Stimulated activated CD4-positive, alpha-beta T cell treated with anti-CD3 and anti-CD28 coated beads, Interleukin-15, amount 100 ng/mL, for 1 hour (primary cell): ENCODE results near the gene LGALS9B.
"Not testable (repeated sequence)": the region's sequence is repeated elsewhere in the genome, so short reads cannot be mapped to it uniquely, and the experiment has no call there.

ENCODE experiments used
- DNase-seq, 2 donors: peaks; one replicate each; pipeline ENCODE4 v3.0.0-alpha.2; 2020; ENCODE audit warnings: low read depth in 1 of 2, low spot score in 1 of 2

The LGALS9B gene

DNA sequence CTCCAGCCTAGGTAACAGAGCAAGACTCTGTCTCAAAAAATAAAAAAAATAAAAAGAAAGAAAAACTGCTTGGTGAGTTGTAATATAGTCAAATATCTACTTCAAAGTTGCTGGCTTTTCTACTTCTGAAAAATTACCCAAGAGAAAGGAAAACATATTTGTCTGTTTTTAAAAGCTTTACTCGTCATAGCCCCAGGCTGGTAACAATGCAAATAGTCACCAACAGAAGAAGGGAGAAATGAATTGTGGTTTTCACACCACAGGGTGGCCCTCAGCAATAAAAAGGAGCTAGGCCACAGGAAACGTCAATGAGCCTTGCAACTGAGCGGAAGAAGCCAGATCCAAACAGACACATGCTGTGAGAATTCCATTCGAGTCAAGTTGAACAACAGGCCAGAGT is 1.8 kb upstream of the LGALS9B start:
- not testable (repeated sequence) for DNase-seq

DNA sequence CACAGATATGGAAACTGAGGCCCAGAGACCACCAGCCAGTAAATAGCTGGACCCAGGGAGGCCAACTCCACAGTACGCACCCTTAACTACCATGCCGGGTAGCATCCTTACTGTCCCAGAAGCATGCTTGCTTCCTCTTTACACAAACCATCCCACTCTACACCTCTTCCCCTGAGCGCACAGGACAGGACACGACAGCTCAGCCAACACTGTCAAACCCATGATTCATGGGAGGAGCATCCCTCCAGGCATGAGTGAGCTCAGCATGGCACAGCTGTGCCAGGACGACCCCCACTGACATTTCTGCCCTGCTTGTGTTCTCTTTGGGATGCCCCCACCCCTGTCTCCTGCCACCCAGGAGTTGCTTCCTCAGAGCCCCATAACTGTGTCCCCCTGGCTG is 340 bp downstream of the LGALS9B start:
- not testable (repeated sequence) for DNase-seq

DNA sequence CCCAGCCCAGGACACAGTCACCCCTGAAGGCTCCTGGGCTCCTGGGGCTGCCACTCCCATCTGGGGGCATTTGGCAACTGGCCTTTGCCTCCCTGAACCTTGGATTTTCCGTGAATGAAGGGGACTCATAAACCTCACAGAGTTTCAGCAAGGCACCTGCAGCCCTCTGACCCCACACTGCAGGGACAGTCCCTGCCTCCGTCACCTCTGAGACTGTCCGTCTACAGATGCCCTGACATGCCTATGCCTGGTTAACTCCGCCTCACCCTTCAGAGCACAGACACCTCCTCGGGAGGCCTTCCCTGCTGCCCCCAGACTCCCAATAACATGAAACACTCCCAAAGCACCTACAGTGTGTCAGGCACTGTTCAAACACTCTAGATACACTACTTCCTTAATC is 786 bp downstream of the LGALS9B start:
- not testable (repeated sequence) for DNase-seq

DNA sequence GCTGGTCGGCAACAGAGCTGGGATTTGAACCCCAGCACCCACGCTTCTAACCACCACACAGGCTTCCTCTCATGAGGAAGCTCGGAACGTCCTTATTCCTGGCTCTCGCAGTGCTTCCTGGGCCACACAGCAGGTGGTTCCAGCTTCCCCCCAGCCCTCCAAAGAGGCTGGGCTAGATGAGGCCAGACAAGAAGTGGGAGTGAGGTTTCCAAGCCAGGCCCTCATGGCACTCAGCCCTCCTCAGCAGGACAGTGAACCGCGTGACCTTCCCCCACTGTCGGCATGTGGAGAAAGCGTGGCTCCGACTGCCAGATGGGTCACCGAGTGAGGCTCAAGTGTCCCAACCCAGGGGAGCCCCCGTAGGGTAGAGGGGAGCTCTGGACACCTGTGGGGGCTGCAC is 1.8 kb downstream of the LGALS9B start:
- not testable (repeated sequence) for DNase-seq

DNA sequence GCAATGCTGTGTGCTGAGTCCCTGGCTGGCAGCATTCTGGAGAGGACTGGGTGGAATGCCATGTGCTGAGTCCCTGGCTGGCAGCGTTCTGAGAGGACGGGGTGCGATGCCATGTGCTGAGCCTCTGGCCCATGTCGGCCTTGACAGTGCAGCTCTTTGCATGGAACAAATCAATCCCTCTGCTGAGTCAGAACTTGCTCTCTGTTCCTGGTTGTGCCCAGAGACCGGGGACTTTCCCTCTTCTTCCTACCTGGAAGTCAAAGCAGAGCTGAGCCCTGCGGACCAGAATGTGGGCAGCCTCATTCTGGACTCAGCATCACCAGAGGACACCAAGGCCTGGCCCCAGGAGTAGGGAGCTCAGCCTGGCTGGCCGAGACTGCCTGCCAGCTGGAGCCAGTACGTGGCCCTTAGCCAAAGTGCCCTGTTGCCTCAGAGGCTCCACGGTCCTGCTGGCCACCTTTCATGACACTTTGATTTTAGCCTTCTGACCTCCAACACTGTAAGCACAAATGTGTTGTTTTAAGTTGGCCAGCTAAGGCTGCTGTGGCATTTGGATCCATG is 2.4 kb downstream of the LGALS9B start:
- DNase-seq: not testable (repeated sequence)

DNA sequence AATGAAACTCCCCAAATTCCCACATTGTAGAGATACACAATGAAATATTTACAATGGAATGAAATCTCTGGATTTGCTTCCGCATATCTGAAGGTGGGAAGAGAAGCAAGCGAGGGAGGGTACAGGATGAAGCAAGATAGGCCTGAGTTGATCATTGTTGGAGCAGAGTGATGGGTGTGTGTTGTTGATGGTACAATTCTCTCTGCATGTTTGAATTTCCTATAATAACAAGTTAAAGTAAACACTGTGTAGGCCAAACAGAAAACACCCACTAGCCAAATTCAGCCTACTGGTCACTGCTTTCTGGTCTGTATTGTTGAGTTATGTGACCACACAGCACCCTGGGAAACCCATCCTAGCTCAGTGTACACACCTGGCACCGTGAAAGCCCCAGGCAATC is 5.2 kb downstream of the LGALS9B start:
- DNase-seq: not testable (repeated sequence)

DNA sequence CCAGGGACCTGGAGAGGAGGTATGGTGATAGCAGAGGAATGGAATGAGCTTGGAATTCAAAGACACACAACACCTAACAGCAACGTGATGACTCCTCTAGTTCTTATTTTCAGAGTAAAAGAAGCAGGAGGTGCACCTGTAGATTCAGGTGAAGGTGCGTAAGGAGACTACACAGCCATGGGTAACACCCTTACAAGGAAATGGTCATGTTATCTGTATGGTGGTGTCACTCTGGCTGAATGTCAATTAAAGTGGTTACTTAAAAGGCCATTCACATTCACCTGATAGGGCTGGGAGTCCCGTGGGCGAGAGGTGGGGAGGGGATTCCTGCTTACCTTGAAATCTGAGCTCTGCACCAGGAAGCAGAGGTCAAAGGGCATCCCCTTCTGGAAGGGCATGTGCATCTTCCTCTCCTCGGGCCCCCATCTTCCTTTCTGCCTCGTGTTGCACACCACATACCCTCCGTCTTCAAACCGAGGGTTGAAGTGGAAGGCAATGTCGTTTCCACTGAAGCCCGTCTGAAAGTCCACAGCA is 9.4 kb downstream of the LGALS9B start:
- not testable (repeated sequence) for DNase-seq

DNA sequence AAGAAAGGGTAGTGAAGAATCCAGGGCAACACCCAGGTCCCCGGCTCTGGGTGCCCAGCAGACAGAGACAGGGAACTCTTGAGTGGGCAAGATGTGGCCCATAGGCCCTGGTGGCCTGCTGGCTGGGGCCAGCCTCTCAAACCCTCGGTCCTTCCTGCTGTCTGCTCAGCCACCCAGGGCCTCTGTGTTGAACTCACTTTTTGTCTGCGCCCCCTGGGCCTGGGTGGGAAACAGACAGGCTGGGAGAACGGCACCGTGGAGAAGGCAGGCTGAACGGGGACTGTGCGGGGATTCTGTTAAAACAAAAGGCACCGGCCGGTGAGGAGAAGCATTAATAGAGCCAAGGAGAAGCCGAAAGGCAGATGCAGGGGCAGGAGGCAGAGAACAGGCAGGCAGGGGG is 12.2 kb downstream of the LGALS9B start:
- DNase-seq: not testable (repeated sequence)

DNA sequence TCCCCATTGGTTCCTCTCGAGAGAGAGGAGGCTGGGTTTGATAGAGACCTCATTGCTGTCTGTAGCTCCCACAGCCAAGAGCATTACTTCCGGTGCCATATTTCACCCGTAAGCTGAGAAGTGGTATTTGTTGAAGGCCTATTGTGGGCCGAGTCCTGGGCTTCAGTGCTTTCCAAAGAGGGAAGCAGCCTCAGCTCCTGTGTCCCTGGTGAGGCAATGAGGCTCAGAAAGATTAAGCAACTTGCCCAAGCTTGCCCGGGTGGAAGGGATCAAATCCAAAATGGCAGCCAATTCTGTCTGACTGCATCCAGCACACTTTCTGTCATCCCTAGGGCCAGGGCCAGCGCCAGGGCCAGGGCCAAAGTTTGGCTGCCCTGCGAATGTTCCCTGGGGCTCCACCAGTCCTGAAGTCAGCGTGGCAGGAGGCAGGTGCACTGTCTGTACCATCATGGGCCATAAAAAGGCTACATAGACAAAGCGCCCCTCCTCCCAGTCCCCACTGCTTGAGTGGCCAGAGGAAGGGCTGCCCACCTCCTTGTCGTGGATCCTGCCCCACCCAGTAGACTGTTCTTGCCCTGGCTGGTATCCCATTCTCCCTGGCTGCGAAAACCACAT is 13.4 kb downstream of the LGALS9B start:
- not testable (repeated sequence) for DNase-seq

DNA sequence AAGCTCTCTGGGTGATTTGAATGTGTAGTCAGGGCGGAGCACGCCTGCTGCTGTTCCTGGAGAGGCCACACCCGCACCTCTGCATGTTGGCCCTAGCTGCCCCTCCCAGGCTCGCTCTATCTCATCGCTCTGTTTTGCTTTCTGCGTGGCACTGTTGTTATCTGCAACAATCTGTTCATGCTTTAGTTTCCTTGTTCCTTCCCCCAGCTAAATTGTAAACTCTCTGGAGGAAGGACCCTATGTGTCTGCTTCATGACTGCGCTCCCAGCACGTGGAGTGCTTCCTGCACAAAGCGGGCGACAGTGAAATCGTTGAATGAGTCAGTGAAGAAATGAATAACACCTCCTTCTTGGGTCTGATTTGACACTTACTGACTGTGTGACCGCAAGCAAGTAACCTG is 16.5 kb downstream of the LGALS9B start:
- not testable (repeated sequence) for DNase-seq

DNA sequence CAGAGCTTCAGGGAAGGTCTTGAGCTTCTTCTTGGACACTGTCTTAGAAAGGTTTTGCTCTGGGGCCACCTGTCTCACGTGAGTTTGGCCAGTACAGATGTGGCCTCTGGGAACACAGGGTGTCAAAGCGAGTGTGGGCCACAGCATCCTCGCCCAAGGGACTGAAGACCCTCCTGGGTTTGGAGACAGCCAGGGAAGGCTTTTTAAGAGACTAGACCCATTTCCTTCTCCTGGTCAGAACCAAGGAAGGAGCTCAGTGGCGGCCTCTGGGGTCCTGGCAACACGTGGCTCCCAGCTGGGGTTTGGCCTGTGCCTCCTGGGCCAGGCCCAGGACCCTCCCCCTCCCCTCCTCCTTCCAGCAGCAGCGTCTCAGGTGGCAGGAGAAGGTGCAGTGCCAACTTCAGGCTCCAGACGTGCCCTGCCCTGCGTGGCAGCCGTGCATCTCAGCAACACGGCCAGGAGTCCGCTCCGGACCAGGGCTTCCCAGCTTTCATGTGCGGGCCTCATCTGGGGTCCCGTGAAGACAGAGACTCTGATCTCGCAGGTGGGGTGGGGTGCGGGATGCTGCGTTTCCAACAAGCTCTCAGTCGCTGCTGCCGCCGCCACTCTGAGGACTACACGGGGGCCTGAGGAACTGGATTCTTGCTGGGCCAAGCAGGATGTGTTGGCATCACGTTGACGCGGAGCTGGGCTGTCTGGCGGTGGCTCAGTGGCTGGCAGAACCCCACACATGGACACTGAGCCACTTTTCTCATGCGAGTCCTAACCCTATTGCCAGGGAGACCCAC is 19.6 kb downstream of the LGALS9B start:
- DNase-seq: not testable (repeated sequence)

DNA sequence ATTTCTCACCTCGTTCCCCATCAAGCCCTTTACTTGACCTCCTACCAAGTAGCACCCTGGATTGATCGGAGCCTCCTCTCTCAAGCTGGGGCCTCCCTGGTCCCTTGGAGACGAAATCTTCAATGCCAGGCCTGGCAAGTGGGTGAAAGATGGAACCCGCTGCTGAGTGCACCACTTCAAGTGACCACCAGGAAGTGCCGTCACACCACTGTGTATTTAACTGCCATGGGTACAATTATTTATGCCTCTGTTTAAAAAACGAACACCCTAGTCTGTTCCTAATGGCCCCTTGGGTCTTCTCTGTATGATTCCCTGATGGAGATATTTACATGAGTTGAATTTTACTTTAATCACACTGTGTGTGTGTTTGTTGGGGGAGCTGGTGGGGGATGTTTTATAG is 20.4 kb downstream of the LGALS9B start:
- not testable (repeated sequence) for DNase-seq

DNA sequence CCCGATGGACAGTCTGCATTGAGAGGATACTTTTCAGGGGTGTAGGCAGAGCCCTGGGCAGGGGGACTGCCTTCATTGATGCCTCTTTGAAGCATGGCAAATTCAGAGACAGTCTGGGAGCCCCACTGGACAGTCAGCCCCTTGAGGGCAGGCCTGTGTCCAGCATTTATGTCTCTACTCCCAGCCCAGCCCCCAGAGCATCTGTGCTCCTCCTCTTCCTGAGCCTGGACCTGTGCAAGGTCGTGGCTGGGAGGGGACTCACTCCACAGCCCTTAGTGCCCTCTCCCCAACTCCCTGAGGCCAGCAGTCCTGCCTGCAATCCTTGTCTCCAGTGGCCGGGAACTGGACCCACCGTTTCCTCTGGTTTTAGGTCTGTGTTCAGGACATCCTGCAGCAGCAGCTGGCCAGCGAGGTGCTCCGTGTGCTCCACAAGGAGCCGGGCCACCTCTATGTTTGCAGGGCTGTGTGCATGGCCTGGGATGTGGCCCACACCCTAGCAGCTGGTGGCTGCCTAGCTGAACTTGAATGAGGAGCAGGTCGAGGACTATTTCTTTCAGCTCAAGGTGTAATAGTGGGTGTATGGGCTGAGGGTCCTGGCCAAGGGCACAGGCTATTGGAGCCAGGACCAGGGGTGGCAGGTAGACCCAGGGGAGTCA is 22.6 kb downstream of the LGALS9B start:
- DNase-seq: not testable (repeated sequence)

DNA sequence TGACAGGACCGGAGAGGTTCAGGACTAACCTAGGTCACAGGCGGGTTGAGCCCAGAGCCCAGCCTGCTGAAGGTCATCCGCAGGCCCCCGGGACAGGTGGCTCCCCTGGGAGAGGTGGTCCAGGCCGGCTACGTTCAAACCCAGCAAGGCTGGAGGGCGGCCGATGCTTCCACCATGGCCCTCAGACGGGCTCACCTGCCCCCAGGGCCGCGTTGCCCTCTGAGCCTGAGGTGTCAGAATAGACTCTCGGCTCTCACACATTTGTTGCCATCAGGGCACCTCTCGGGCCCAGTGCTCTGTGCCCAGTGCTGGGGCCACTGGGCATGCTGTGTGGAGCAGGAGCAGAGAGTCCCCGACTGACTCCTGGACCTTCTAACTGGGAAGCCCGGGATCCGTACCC is 23.2 kb downstream of the LGALS9B start:
- DNase-seq: not testable (repeated sequence)

DNA sequence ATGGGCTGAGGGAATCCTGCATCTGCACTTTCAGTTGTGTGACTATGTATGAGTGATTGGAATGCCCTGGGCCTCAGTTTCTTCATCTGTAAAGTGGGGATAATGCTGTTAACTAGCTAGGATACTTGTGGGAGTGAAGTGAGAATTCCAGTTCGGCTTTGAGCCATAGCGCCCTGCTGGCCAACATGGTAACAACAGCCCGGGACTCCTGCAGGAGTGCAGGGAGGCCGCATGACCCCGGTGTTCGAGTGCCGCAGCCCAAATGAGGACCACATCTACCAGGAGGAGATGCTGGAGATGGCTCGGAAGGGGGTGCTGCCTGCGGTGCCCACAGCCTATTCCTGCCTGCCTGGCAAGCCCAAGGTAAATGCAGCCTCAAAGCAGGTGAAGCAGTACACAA is 23.7 kb downstream of the LGALS9B start:
- not testable (repeated sequence) for DNase-seq

DNA sequence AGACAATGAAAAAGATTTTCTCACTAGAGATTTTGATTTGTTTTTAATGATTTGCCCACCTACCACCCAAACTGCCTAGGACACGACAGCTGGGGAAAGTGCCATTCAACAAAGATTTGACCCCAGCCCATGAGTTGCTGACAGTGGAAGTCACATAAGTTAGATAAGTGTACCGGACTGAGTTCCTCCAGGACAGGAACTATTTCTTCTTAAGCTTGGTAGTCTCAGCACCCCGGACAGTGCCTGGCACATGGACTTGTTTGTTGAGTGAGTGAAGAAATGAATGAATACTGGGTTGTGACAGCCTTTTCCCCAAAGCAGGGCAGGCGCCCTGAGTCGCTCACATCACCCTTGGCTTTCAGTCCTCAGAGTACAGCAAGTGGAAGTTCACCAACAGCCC is 26.7 kb downstream of the LGALS9B start:
- DNase-seq: not testable (repeated sequence)

DNA sequence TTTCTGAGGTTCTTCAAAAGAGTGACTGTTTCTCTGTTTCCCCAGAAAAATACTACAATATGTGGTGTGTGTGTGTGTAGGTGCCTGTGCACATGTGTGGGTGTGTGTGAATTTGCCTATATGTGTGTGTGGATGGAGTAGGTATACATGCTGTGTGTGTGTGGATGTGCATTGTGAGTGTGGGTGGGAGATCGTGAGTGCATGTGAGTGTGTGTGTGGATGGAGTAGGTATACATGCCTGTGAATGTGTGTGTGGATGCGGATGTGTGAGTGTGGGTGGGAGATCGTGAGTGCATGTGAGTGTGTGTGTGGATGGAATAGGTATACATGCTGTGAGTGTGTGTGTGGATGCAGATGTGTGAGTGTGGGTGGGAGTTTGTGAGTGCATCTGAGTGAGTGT is 32.2 kb downstream of the LGALS9B start:
- DNase-seq: not testable (repeated sequence)

DNA sequence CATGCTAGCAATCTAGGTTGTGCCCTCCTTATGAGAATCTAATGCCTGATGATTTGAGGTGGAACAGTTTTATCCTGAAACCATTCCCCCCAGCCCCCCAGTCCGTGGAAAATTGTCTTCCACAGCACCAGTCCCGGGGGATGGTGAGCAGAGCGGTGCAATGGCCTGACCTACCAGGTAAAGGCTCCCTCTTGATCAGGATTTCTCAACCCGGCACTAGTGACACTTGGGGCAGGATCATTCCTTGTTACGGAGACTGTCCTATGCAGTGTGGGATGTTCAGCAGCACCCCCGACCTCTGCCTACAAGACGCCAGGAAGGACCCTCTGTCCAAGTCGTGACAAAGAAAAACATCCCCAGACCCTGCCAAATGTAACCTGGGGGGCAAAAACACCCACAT is 34.0 kb downstream of the LGALS9B start:
- DNase-seq: not testable (repeated sequence)

DNA sequence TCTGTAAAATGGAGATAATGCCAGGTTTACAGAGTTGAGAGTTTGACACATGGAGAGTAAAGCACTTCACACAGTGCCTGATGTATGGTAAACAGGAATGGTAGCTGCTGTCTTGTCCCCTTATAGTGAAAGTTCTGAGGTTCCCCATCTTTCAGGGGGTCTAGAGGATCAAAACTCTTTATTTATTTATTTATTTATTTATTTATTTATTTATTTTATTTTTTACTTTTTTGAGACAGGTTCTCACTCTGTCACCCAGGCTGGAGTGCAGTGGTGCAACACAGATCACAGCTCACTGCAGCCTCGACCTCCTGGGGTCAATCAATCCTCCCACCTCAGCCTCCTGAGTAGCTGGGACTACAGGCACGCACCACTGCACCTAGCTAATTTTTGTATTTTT is 40.1 kb downstream of the LGALS9B start:
- not testable (repeated sequence) for DNase-seq

DNA sequence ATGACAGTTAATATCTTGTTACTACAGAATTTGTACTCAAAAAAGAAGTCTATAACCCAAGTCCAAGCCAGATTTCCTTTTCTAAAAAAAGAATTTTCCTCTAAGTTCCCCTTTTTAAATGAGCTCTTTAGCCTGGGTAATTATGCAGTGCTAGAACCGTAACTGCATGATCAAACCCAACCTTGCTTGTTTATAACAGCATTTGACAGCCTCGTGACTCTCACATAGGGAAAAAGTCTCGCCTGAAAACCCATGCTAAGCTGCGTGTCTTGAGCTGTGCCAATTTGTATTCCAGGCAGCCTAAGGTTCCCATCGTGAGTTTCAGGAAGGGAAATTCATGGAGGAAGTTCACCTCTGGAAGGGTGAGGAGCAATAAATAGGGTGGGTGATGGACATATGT is 44.5 kb downstream of the LGALS9B start:
- DNase-seq: not testable (repeated sequence)

DNA sequence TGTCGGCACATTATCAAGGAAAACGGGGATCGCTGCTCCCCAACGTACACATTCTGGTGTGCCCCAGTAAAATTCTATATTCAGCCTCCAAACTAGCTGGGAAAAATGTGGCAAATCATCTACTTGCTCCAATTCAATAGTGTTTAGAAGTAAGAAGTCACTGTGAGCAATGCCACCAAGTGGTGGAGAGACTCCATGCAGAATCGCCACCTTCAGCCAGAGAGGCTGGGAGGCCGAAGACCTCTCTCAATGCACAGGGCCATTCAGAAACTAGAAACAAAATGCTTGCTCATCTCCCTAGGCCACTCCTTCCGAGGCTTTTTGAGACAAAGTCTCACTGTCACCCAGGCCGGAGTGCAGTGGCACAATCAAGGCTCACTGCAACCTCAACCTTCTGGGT is 48.5 kb downstream of the LGALS9B start:
- DNase-seq: not testable (repeated sequence)
